Thoracic aorta (tissue), 2 donors: ENCODE measurements around the gene ACSS2. TPM values are rescaled to one million over a fixed set of nuclear protein-coding genes. Genes with fewer than 3 reads are reported as not detected.

ENCODE experiments used
- ATAC-seq: fragments of 150-250 bp; one replicate; pipeline ENCODE4 v1.8.0; 2017; ENCODE audit warnings: low read depth; ENCODE audit not compliant: insufficient number of reproducible peaks, low FRiP score
- DNase-seq: peaks from one replicate; pipeline ENCODE4 v3.0.0-alpha.2; 2020; ENCODE audit warnings: low spot score
- H3K27ac ChIP-seq, 2 donors: fragments of 200-600 bp; sonication (generic); 1 replicate in 1 of 2; 2 replicates in 1 of 2; pipeline ENCODE4 v1.5.1; 2016; ENCODE audit warnings: mild to moderate bottlenecking in 2 of 2, moderate library complexity in 2 of 2
- H3K27me3 ChIP-seq: fragments of 200-600 bp; sonication (generic); replicated peaks from 2 replicates; pipeline ENCODE4 v1.6.0; 2016; ENCODE audit warnings: mild to moderate bottlenecking; ENCODE audit not compliant: insufficient read depth
- H3K36me3 ChIP-seq: fragments of 200-600 bp; sonication (generic); one replicate; pipeline ENCODE4 v1.5.1; 2016
- H3K4me1 ChIP-seq, 2 donors: fragments of 200-600 bp; sonication (generic); 1 replicate in 1 of 2; 2 replicates in 1 of 2; pipeline versions ENCODE4 v1.5.1 to v1.6.0; 2016; ENCODE audit warnings: low read depth in 2 of 2, mild to moderate bottlenecking in 1 of 2; ENCODE audit not compliant: control insufficient read depth in 1 of 2
- H3K4me3 ChIP-seq: fragments of 200-600 bp; sonication (generic); 2 replicates; pipeline ENCODE4 v1.5.1; 2016; ENCODE audit warnings: mild to moderate bottlenecking
- H3K9me3 ChIP-seq: fragments of 200-600 bp; sonication (generic); 2 replicates; pipeline ENCODE4 v1.5.1; 2016
- total RNA-seq, 2 donors: library from RNA; depleted of rRNA; stranded (reverse); fragments of >200 nt; gene quantifications; one replicate each; pipeline versions ENCODE4 v1.1.0 to v1.2.3, GENCODE V29; 2016
- TF ChIP-seq, protein P1 (sequence below): fragments of 200-600 bp; sonication (generic); IDR thresholded peaks from one replicate; pipeline ENCODE4 v1.5.1; 2019; ENCODE audit warnings: antibody characterized with exemption

Gene ACSS2
- total RNA-seq, 2 donors from 2014 or later = 65.9 to 95.4 TPM

DNA sequence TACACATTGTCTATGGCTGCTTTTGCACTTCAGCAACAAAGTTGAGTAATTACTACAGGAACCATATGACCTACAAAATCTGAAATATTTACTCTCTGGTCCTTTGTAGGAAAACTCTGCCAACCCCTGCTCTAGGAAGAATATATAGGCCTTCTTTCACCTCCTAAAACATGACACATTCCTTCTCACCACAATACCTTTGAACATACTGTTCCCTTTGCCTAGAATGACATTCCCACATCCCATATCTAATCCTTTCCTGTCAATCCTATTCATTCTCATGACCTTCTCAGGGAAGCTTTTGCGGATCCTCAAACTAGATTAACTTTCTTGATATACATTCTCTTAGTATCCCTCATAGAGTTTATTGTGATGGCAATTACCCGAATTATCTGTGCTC is 33.0 kb upstream of the ACSS2 start:
- no peak overlapping the region for H3K27ac ChIP-seq
- H3K9me3 ChIP-seq = no peaks in the 10 kb centered on the region
- peaks cover 9% of the 10 kb centered on the region for H3K36me3 ChIP-seq
- DNase-seq = no peak
- no peak for ATAC-seq
- TF ChIP-seq, protein P1, sequence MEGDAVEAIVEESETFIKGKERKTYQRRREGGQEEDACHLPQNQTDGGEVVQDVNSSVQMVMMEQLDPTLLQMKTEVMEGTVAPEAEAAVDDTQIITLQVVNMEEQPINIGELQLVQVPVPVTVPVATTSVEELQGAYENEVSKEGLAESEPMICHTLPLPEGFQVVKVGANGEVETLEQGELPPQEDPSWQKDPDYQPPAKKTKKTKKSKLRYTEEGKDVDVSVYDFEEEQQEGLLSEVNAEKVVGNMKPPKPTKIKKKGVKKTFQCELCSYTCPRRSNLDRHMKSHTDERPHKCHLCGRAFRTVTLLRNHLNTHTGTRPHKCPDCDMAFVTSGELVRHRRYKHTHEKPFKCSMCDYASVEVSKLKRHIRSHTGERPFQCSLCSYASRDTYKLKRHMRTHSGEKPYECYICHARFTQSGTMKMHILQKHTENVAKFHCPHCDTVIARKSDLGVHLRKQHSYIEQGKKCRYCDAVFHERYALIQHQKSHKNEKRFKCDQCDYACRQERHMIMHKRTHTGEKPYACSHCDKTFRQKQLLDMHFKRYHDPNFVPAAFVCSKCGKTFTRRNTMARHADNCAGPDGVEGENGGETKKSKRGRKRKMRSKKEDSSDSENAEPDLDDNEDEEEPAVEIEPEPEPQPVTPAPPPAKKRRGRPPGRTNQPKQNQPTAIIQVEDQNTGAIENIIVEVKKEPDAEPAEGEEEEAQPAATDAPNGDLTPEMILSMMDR = no peak
- H3K4me1 ChIP-seq = no peaks in the 10 kb centered on the region
- no peak overlapping the region for H3K4me3 ChIP-seq
- H3K27me3 ChIP-seq = no peaks in the 10 kb centered on the region

DNA sequence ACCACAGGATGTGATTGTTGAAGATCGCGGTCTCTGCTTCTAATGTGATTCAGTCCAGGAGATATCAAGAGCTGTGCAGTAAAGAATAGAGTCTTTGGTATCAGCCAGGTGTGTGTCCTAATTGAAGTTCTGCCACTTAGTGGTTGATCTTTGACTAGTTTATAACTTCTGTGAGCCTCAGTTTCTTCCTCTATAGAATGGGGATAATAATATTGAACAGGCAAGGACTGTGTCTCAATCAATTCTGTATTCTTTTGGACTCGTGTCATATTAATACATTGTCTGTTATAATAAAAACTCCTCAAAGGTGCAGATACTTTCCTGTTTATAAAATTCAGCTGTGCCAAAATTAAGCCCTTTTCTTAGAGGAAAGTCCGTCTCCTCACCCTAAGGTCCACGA is 27.8 kb upstream of the ACSS2 start:
- Histone ChIP-seq H3K27ac (no peak overlapping the region), H3K36me3 (peaks cover 27% of the 10 kb centered on the region), H3K4me3 (no peak overlapping the region), H3K27me3 (no peaks in the 10 kb centered on the region), H3K9me3 (no peaks in the 10 kb centered on the region), H3K4me1 (no peaks in the 10 kb centered on the region)
- TF ChIP-seq, protein P1 = no peak
- DNase-seq = no peak
- ATAC-seq = no peak

DNA sequence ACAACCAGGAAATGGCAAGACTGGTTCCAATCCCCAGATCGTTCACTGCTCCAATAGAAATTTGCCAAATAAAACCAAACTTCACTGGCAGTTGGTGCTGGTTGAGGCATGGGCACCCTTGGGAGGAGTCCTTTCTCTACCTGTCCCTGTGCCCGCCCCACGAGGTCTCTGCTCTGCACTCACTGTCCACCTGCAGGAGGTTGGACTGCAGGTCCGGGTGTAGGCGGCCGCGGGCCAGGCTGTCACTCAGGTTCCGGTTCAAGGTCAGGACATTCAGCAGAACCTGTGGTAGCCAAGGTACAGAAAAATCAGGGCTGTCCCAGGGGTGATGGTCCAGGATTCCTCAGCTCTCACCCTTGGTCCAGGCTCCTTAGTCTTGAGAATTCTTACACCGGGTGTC is 26.6 kb upstream of the ACSS2 start:
- ATAC-seq = no peak
- H3K27ac ChIP-seq = no peak overlapping the region
- H3K27me3 ChIP-seq = no peaks in the 10 kb centered on the region
- H3K36me3 ChIP-seq = peaks cover 33% of the 10 kb centered on the region
- DNase-seq = no peak
- TF ChIP-seq, protein P1 = no peak
- no peak overlapping the region for H3K4me3 ChIP-seq
- H3K9me3 ChIP-seq = no peaks in the 10 kb centered on the region
- H3K4me1 ChIP-seq = no peaks in the 10 kb centered on the region

DNA sequence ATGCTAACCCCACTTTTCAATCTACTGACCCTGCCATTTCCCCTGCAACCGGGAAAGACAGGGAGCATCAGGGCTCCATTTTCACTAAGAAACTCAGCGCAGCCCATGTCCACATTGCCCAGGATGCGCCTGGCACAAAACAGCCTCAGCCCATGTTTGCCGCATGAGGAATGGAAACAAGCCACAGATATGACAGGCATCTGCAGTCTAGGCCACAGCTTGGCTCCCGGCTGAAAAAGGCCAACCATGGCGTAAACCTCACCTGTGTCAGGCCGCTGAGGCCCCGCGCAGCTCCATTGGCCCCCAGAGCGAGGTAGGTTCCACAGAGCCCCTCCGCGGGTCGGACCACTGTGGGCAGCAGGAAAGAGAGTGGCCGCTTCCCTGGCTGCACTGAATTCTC is 25.4 kb upstream of the ACSS2 start:
- H3K4me1 ChIP-seq = no peaks in the 10 kb centered on the region
- H3K27ac ChIP-seq = no peak overlapping the region
- no peaks in the 10 kb centered on the region for H3K27me3 ChIP-seq
- H3K4me3 ChIP-seq = no peak overlapping the region
- H3K36me3 ChIP-seq = peaks cover 39% of the 10 kb centered on the region
- no peak for ATAC-seq
- H3K9me3 ChIP-seq = no peaks in the 10 kb centered on the region
- no peak for DNase-seq
- TF ChIP-seq, protein P1 = no peak

DNA sequence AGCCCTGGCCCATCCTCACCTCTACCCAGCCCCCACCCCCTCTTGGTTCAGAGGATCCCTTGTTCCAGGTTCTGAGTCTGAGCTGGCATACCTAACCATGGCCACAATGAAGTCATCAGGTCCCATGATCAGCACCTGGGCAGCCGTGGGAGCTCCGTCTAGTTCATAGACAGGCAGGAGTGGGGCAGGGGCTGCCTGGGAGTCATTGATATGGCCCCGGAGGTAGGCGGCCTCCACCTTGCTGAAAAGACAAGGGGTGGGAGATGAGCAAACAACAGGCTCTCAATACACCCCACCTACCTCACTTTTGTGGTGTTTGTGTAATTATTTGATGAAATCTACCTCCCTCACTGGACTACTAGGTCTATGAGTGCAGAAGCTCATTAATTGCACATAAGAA is 24.1 kb upstream of the ACSS2 start:
- Histone ChIP-seq H3K36me3 (peaks cover 41% of the 10 kb centered on the region), H3K27ac (no peak overlapping the region)
- no peak for ATAC-seq

More for the DNA sequence above, 24.1 kb upstream of the ACSS2 start:
- no peaks in the 10 kb centered on the region for H3K4me1 ChIP-seq
- no peaks in the 10 kb centered on the region for H3K27me3 ChIP-seq
- no peaks in the 10 kb centered on the region for H3K9me3 ChIP-seq
- TF ChIP-seq, protein P1 = no peak
- H3K4me3 ChIP-seq = no peak overlapping the region
- DNase-seq = no peak
